Common myeloid progenitor, CD34-positive (primary cell): Measurements from ENCODE around the gene MARCHF3.

Experiments used
- CTCF ChIA-PET: fragments of 350-600 bp; sonication (Branson Sonifier 250); formaldehyde crosslinking; loops from one replicate; lab custom pipeline; 2021; ENCODE audit warnings: antibody characterized with exemption; lab: Charles Lee
- POLR2A ChIA-PET: fragments of 350-600 bp; sonication (Branson Sonifier 250); formaldehyde crosslinking; loops from one replicate; lab custom pipeline; 2021; ENCODE audit warnings: antibody characterized with exemption; lab: Charles Lee
- DNase-seq, 3 donors: peaks; one replicate each; pipeline versions ENCODE4 v3.0.0 to v3.0.0-alpha.2; 2013
- H3K27ac ChIP-seq, 2 experiments: 1 replicate in 1 of 2; 2 replicates in 1 of 2; pipeline ENCODE4 v1.7.0; 2013; ENCODE audit warnings: inconsistent platforms in 2 of 2, low read length in 2 of 2, mild to moderate bottlenecking in 2 of 2, low read depth in 1 of 2, moderate library complexity in 1 of 2; ENCODE audit not compliant: severe bottlenecking in 2 of 2, insufficient read depth in 1 of 2, poor library complexity in 1 of 2
- H3K27me3 ChIP-seq, 5 experiments: replicated peaks in 2 of 5; 1 replicate in 3 of 5; 2 replicates in 2 of 5; pipeline versions ENCODE4 v1.6.1 to v1.7.0; 2013; ENCODE audit warnings: low read length in 4 of 5, mild to moderate bottlenecking in 2 of 5, moderate library complexity in 2 of 5, inconsistent platforms in 1 of 5; ENCODE audit not compliant: insufficient read depth in 5 of 5, control insufficient read depth in 4 of 5
- H3K36me3 ChIP-seq, 4 experiments: 1 replicate in 2 of 4; 2 replicates in 2 of 4; pipeline versions ENCODE4 v1.6.1 to v1.7.0; 2013; ENCODE audit warnings: low read length in 3 of 4, control low read depth in 1 of 4, mild to moderate bottlenecking in 1 of 4; ENCODE audit not compliant: control insufficient read depth in 4 of 4, insufficient read depth in 4 of 4
- H3K4me1 ChIP-seq, 4 experiments: 1 replicate in 3 of 4; 2 replicates in 1 of 4; pipeline versions ENCODE4 v1.6.1 to v1.7.1; 2013; ENCODE audit warnings: low read length in 3 of 4, mild to moderate bottlenecking in 3 of 4, control low read depth in 1 of 4, inconsistent platforms in 1 of 4, moderate library complexity in 1 of 4; ENCODE audit not compliant: control insufficient read depth in 4 of 4, insufficient read depth in 4 of 4; ENCODE audit errors: control extremely low read depth in 1 of 4
- H3K4me3 ChIP-seq, 7 experiments: 1 replicate in 4 of 7; 2 replicates in 3 of 7; pipeline versions ENCODE4 v1.5.1 to v1.7.0; 2013; ENCODE audit warnings: mild to moderate bottlenecking in 7 of 7, low read length in 6 of 7, moderate library complexity in 6 of 7, inconsistent platforms in 2 of 7, low read depth in 2 of 7, control low read depth in 1 of 7; ENCODE audit not compliant: insufficient read depth in 4 of 7, control insufficient read depth in 1 of 7; ENCODE audit errors: extremely low read depth in 1 of 7
- H3K9me3 ChIP-seq, 5 experiments: 1 replicate in 4 of 5; 2 replicates in 1 of 5; pipeline versions ENCODE4 v1.6.1 to v1.7.1; 2013; ENCODE audit warnings: low read length in 4 of 5, mild to moderate bottlenecking in 2 of 5, inconsistent platforms in 1 of 5, low read depth in 1 of 5, moderate library complexity in 1 of 5; ENCODE audit not compliant: control insufficient read depth in 4 of 5, insufficient read depth in 2 of 5; ENCODE audit errors: control extremely low read depth in 1 of 5
- WGBS: methylation state at CpG from one replicate; pipeline ENCODE4 v1.1.5; 2013; ENCODE audit not compliant: insufficient coverage; 5-methylcytosine and 5-hydroxymethylcytosine counted together

MARCHF3 gene

GRCh38 chr5:126837906-126838539, 192.3 kb downstream of the MARCHF3 start:
- ChIA-PET POLR2A (interaction anchor here (0.7 kb wide), 1 partner anchor 550 kb away, joined by 3 read pairs; no protein-coding TSS in a partner anchor), CTCF (interaction anchor here (0.6 to 2.3 kb wide), 9 partner anchors 9 to 655 kb away, joined by 3 to 7 read pairs (median 3); no protein-coding TSS in a partner anchor)
- 85% methylated on average over 4 of the region's 7 CpGs for WGBS
- Histone ChIP-seq H3K27ac (no peak overlapping the region), H3K36me3 (peaks cover 6 to 47% (median 24%) of the 10 kb centered on the region in 4 experiments), H3K27me3 (no peaks in the 10 kb centered on the region), H3K4me3 (no peak overlapping the region), H3K4me1 (no peaks in the 10 kb centered on the region), H3K9me3 (no peaks in the 10 kb centered on the region)
- peak; percentile 19 to 47 (median 39) for DNase-seq

GRCh38 chr5:126837242-126837641, 193.1 kb downstream of the MARCHF3 start:
- whole genome bisulfite sequencing = 100% methylated on average over 2 of the region's 4 CpGs
- Histone ChIP-seq H3K27ac (no peak overlapping the region), H3K4me3 (no peak overlapping the region), H3K36me3 (peaks cover 6 to 54% (median 28%) of the 10 kb centered on the region in 4 experiments), H3K27me3 (no peaks in the 10 kb centered on the region), H3K9me3 (no peaks in the 10 kb centered on the region), H3K4me1 (no peaks in the 10 kb centered on the region)
- no peak for DNase-seq
- ChIA-PET CTCF (interaction anchor here (0.6 to 2.3 kb wide), 9 partner anchors 8 to 655 kb away, joined by 3 to 7 read pairs (median 3); no protein-coding TSS in a partner anchor), POLR2A (no interaction called here)

GRCh38 chr5:126836778-126837177, 193.6 kb downstream of the MARCHF3 start:
- H3K9me3 ChIP-seq = no peaks in the 10 kb centered on the region
- no CpG with 5 or more reads among the region's 2 CpGs for WGBS
- no peak overlapping the region for H3K4me3 ChIP-seq
- H3K27me3 ChIP-seq = no peaks in the 10 kb centered on the region
- H3K27ac ChIP-seq = no peak overlapping the region
- DNase-seq = no peak
- CTCF ChIA-PET = interaction anchor here (0.8 to 2.3 kb wide), 4 partner anchors 8 to 210 kb away, joined by 3 to 7 read pairs (median 4); no protein-coding TSS in a partner anchor
- peaks cover 6 to 58% (median 30%) of the 10 kb centered on the region in 4 experiments for H3K36me3 ChIP-seq
- no peaks in the 10 kb centered on the region for H3K4me1 ChIP-seq
- POLR2A ChIA-PET = no interaction called here

GRCh38 chr5:126831156-126831555, 199.2 kb downstream of the MARCHF3 start:
- no peaks in the 10 kb centered on the region for H3K9me3 ChIP-seq
- no peaks in the 10 kb centered on the region for H3K27me3 ChIP-seq
- WGBS = no CpG with 5 or more reads among the region's 1 CpG
- H3K4me1 ChIP-seq = no peaks in the 10 kb centered on the region
- POLR2A ChIA-PET = no interaction called here
- peaks cover 13 to 93% (median 59%) of the 10 kb centered on the region in 4 experiments for H3K36me3 ChIP-seq
- DNase-seq = no peak
- no peak overlapping the region for H3K4me3 ChIP-seq
- no peak overlapping the region for H3K27ac ChIP-seq
- CTCF ChIA-PET = interaction anchor here (0.9 to 1.0 kb wide), 4 partner anchors 17 to 659 kb away, joined by 3 to 4 read pairs (median 4); no protein-coding TSS in a partner anchor

GRCh38 chr5:126830061-126830460, 200.3 kb downstream of the MARCHF3 start:
- Histone ChIP-seq H3K27me3 (no peaks in the 10 kb centered on the region), H3K36me3 (peaks cover 17 to 93% (median 62%) of the 10 kb centered on the region in 4 experiments), H3K4me1 (no peaks in the 10 kb centered on the region), H3K9me3 (no peaks in the 10 kb centered on the region), H3K4me3 (no peak overlapping the region), H3K27ac (no peak overlapping the region)
- no peak for DNase-seq
- ChIA-PET POLR2A (no interaction called here), CTCF (interaction anchor here (1.0 to 1.9 kb wide), 4 partner anchors 8 to 660 kb away, joined by 3 to 5 read pairs (median 4); no protein-coding TSS in a partner anchor)
- WGBS = 77% methylated on average over 3 of the region's 5 CpGs

DNA sequence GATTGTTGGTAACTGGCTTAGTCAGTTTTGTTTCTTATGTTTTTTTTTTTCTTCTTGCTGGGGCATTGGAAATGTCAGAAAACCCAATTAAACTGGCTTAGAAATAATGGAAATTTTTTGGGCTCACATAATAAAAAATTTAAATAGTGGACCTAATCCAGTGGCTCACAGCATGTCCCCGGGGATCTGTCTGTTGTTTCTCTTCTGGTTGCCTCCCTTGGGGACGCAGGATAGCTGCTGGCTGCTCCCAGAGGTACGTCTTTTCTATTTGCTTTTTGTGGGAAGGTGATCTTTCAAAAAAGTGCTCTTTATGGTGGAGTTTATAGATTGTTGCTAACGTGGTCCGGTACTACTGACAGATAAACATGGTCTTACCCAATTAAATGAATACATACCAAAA, 201.3 kb downstream of the MARCHF3 start:
- CTCF ChIA-PET = interaction anchor here (0.5 to 1.9 kb wide), 3 partner anchors 8 to 234 kb away, joined by 3 to 5 read pairs (median 4); partner anchors contain the start of gene ALDH7A1
- H3K4me3 ChIP-seq = no peak overlapping the region
- H3K27me3 ChIP-seq = no peaks in the 10 kb centered on the region
- peaks cover 18 to 93% (median 61%) of the 10 kb centered on the region in 4 experiments for H3K36me3 ChIP-seq
- H3K4me1 ChIP-seq = no peaks in the 10 kb centered on the region
- H3K9me3 ChIP-seq = no peaks in the 10 kb centered on the region
- H3K27ac ChIP-seq = no peak overlapping the region
- no peak for DNase-seq
- POLR2A ChIA-PET = no interaction called here
- WGBS = 100% methylated on average over 2 of the region's 5 CpGs
